ENCODE measurements around the gene IRAG1.

- no peak for TF ChIP-seq CTCF (IDR thresholded peaks at IDR 0.05)
- no peak for TF ChIP-seq POLR2A (IDR thresholded peaks at IDR 0.05)
These were observed 8.4 kb upstream of the IRAG1 start for GRCh38 chr11:10701982-10702381.

Data from right lobe of liver (tissue), 4 donors.